GM12878 (cell line): ENCODE results near the gene HAGHL. TPM values are rescaled to one million over a fixed set of nuclear protein-coding genes. Genes with fewer than 3 reads are reported as not detected.

Experiments used
- ATAC-seq: fragments of 200-7000 bp; cut with Tn5 transposase; 3 replicates; pipeline ENCODE4 v1.9.1; 2020; ENCODE audit warnings: mild to moderate bottlenecking, moderate library complexity
- BruUV-seq: library from RNA; stranded (reverse); fragments of 400-500 nt; replicated peaks from 2 replicates; lab custom pipeline; 2021; lab: Mats Ljungman, UMichigan
- CTCF ChIA-PET: fragments of 300-600 bp; sonication (Branson Sonifier 250); formaldehyde crosslinking; extraction: SDS; loops from one replicate; lab custom pipeline; 2021; ENCODE audit warnings: inconsistent platforms; lab: Yijun Ruan, JAX
- POLR2A ChIA-PET: fragments of 350-600 bp; formaldehyde crosslinking; extraction: SDS; loops from one replicate; lab custom pipeline; 2021; ENCODE audit warnings: inconsistent platforms; lab: Charles Lee
- RAD21 ChIA-PET: fragments of 300-600 bp; sonication (Branson Sonifier 250); formaldehyde crosslinking; loops from one replicate; lab custom pipeline; 2023; ENCODE audit warnings: antibody characterized with exemption; ENCODE audit not compliant: unreplicated experiment; lab: Charles Lee
- SMC1A ChIA-PET: fragments of 300-600 bp; sonication (Branson Sonifier 250); formaldehyde crosslinking; loops from one replicate; lab custom pipeline; 2023; ENCODE audit not compliant: unreplicated experiment, uncharacterized antibody; lab: Charles Lee
- DNase-seq: peaks from one replicate; pipeline ENCODE4 v3.0.0-alpha.2; 2011; ENCODE audit warnings: low read depth, low spot score
- FAIRE-seq: peaks from 3 replicates; lab custom pipeline; 2011; peaks lifted over from hg19 to GRCh38; lab: Jason Lieb, UNC
- H2AFZ ChIP-seq: 2 replicates; pipeline ENCODE4 v1.6.0; 2011; ENCODE audit warnings: low read depth, low read length, control low read depth; ENCODE audit not compliant: control insufficient read depth
- H3K27ac ChIP-seq: 2 replicates; pipeline ENCODE4 v1.5.1; 2011; ENCODE audit warnings: control low read depth; ENCODE audit not compliant: control insufficient read depth, insufficient read depth
- H3K27me3 ChIP-seq, 2 experiments: replicated peaks in 1 of 2; 2 replicates each; pipeline versions ENCODE4 v1.6.0 to v1.6.1; 2011; ENCODE audit warnings: low read length in 1 of 2; ENCODE audit not compliant: control insufficient read depth in 2 of 2, insufficient read depth in 2 of 2
- H3K36me3 ChIP-seq, 2 experiments: 2 replicates each; pipeline ENCODE4 v1.5.1; 2011; ENCODE audit warnings: low read length in 1 of 2; ENCODE audit not compliant: control insufficient read depth in 2 of 2, insufficient read depth in 2 of 2
- H3K4me1 ChIP-seq: 2 replicates; pipeline ENCODE4 v1.6.1; 2011; ENCODE audit warnings: mild to moderate bottlenecking, low read length, moderate library complexity, mixed read lengths; ENCODE audit not compliant: control insufficient read depth, insufficient read depth
- H3K4me2 ChIP-seq: 2 replicates; pipeline ENCODE4 v1.6.0; 2011; ENCODE audit warnings: control low read depth; ENCODE audit not compliant: control insufficient read depth, insufficient read depth
- H3K4me3 ChIP-seq: fragments of 200-600 bp; sonication (generic); 2 replicates; pipeline ENCODE4 v1.5.1; 2016
- H3K79me2 ChIP-seq: 2 replicates; pipeline ENCODE4 v1.6.0; 2011; ENCODE audit warnings: low read length; ENCODE audit not compliant: control insufficient read depth, insufficient read depth
- H3K9ac ChIP-seq: 2 replicates; pipeline ENCODE4 v1.8.0; 2011; ENCODE audit warnings: low read length, control low read depth, mixed read lengths; ENCODE audit not compliant: control insufficient read depth, insufficient read depth
- H3K9me3 ChIP-seq: replicated peaks from 3 replicates; pipeline ENCODE4 v1.5.1; 2011; ENCODE audit warnings: mild to moderate bottlenecking, low read length; ENCODE audit not compliant: control insufficient read depth, insufficient read depth
- H4K20me1 ChIP-seq: 2 replicates; pipeline ENCODE4 v1.6.0; 2011; ENCODE audit not compliant: control insufficient read depth, insufficient read depth
- ATF3 ChIP-seq: IDR thresholded peaks from 2 replicates; pipeline ENCODE4 v1.6.1; 2011; ENCODE audit warnings: low read depth, mild to moderate bottlenecking, low read length, moderate library complexity, borderline replicate concordance; ENCODE audit errors: extremely low read depth
- CHD1 ChIP-seq: IDR thresholded peaks from 2 replicates; pipeline ENCODE4 v1.6.1; 2012; ENCODE audit warnings: low read depth, low read length, improper control_type of control experiment
- EED ChIP-seq: sonication (generic); IDR thresholded peaks from 2 replicates; pipeline ENCODE4 v1.6.1; 2016; ENCODE audit warnings: antibody characterized with exemption, low read depth
- ESRRA ChIP-seq: IDR thresholded peaks from 2 replicates; pipeline ENCODE4 v1.6.1; 2012; ENCODE audit warnings: mild to moderate bottlenecking, low read length, improper control_type of control experiment
- JUND ChIP-seq: IDR thresholded peaks from 2 replicates; pipeline ENCODE4 v1.6.1; 2012; ENCODE audit warnings: low read depth, mild to moderate bottlenecking, low read length, improper control_type of control experiment, moderate library complexity
- NBN ChIP-seq: fragments of 450-650 bp; IDR thresholded peaks from 2 replicates; pipeline ENCODE4 v1.6.1; 2016
- NR2C1 ChIP-seq: fragments of 450-650 bp; IDR thresholded peaks from 2 replicates; pipeline ENCODE4 v1.6.1; 2017; ENCODE audit warnings: antibody characterized with exemption, mild to moderate bottlenecking, moderate library complexity
- PAX5 ChIP-seq: IDR thresholded peaks from 2 replicates; pipeline ENCODE4 v1.6.1; 2011; ENCODE audit warnings: low read depth, low read length, borderline replicate concordance
- PAX8 ChIP-seq: fragments of 450-650 bp; IDR thresholded peaks from 2 replicates; pipeline ENCODE4 v1.6.1; 2017; ENCODE audit warnings: mild to moderate bottlenecking, moderate library complexity
- POLR2AphosphoS2 ChIP-seq: IDR thresholded peaks from 2 replicates; pipeline ENCODE4 v1.6.1; 2011; ENCODE audit warnings: low read depth, mild to moderate bottlenecking, low read length, improper control_type of control experiment, moderate library complexity
- PRDM15 ChIP-seq: fragments of 450-650 bp; formaldehyde crosslinking; IDR thresholded peaks from 2 replicates; pipeline ENCODE4 v1.4.0; 2020; ENCODE audit warnings: mild to moderate bottlenecking, moderate library complexity
- SIX5 ChIP-seq: IDR thresholded peaks from 2 replicates; pipeline ENCODE4 v1.6.1; 2011; ENCODE audit warnings: mild to moderate bottlenecking, low read depth, low read length, moderate library complexity; ENCODE audit not compliant: severe bottlenecking
- SMAD5 ChIP-seq: IDR thresholded peaks from 2 replicates; pipeline ENCODE4 v1.6.1; 2016; ENCODE audit warnings: antibody characterized with exemption, low read depth
- SP1 ChIP-seq: IDR thresholded peaks from one replicate; pipeline ENCODE4 v1.6.1; 2011; ENCODE audit warnings: low read depth, low read length
- SUZ12 ChIP-seq: fragments of 200-600 bp; sonication (generic); IDR thresholded peaks from one replicate; pipeline ENCODE4 v1.6.1; 2018; ENCODE audit warnings: antibody characterized with exemption, mild to moderate bottlenecking; ENCODE audit not compliant: unreplicated experiment
- TAF1 ChIP-seq: IDR thresholded peaks from 2 replicates; pipeline ENCODE4 v1.6.1; 2011; ENCODE audit warnings: mild to moderate bottlenecking, low read depth, low read length, borderline replicate concordance
- TCF12 ChIP-seq: IDR thresholded peaks from 2 replicates; pipeline ENCODE4 v1.6.1; 2011; ENCODE audit warnings: low read depth, mild to moderate bottlenecking, low read length
- ZNF207 ChIP-seq: fragments of 450-650 bp; IDR thresholded peaks from 2 replicates; pipeline ENCODE4 v1.6.1; 2014; ENCODE audit warnings: antibody characterized with exemption, mild to moderate bottlenecking, borderline replicate concordance
- ZNF24 ChIP-seq: fragments of 450-650 bp; IDR thresholded peaks from 2 replicates; pipeline ENCODE4 v1.6.1; 2017; ENCODE audit warnings: antibody characterized with exemption, mild to moderate bottlenecking
- WGBS: methylation state at CpG from one replicate; pipeline ENCODE4 v1.1.6; 2016; ENCODE audit warnings: low lambda C conversion rate; ENCODE audit not compliant: insufficient replicate concordance, insufficient coverage; ENCODE audit errors: missing lambda C conversion rate; 5-methylcytosine and 5-hydroxymethylcytosine counted together
- in situ Hi-C: fragments of 300-500 bp; cut with MboI; formaldehyde crosslinking; loops from 9 replicates; pipeline ENCODE4 v1.14.3; 2018; ENCODE audit warnings: mixed read lengths
- intact Hi-C: fragments of 100-400 bp; cut with micrococcal nuclease; formaldehyde crosslinking; loops from one replicate; pipeline ENCODE4 v1.14.2; 2022; ENCODE audit not compliant: unreplicated experiment
- polyA plus RNA-seq, 11 experiments: library from polyadenylated mRNA; depleted of rRNA in 4 of 11; unstranded in 6 of 11; stranded (reverse) in 5 of 11; fragments of >200 nt; fragmentation: Nextera tagmentation in 4 of 11; fragmentation: Illumina TruSeq in 1 of 11; extraction: Ambion mirVana in 4 of 11; extraction: Trizol in 1 of 11; gene quantifications; 1 replicate in 1 of 11; 2 replicates in 10 of 11; pipeline versions ENCODE4 v1.2.1 to v1.2.3, GENCODE V29; 2011 to 2016; ENCODE audit warnings: inconsistent platforms in 2 of 11, missing spikeins in 2 of 11, low read depth in 1 of 11
- total RNA-seq, 4 experiments: library from RNA; depleted of rRNA in 3 of 4; stranded (reverse); fragments of >200 nt in 3 of 4; fragmentation: Illumina TruSeq in 1 of 4; extraction: Trizol in 1 of 4; gene quantifications; 2 replicates each; pipeline versions ENCODE4 v1.2.1 to v1.2.3, GENCODE V29; 2013 to 2021
- TF ChIP-seq, protein P1 (sequence below): fragments of 450-650 bp; IDR thresholded peaks from 2 replicates; pipeline ENCODE4 v1.6.1; 2016; ENCODE audit warnings: mild to moderate bottlenecking

HAGHL gene
- total and polyA plus RNA-seq, 10 of the 15 experiments (the other 5 are each of a cell fraction or from before 2014, with no cell fraction given) = 0.23 to 44.6 (median 16.4) TPM

GRCh38 chr16:684071-684794, 42.7 kb upstream of the HAGHL start, which contains the start of gene JMJD8:
Gene JMJD8 (minus strand): TSS chr16:684334. CDS start chr16:684319, 15 bp downstream.
- ChIA-PET CTCF (interaction anchor here (0.8 kb wide), 1 partner anchor 36 kb away, joined by 3 read pairs; no protein-coding TSS in a partner anchor), POLR2A (interaction anchor here (0.6 to 1.0 kb wide), 2 partner anchors 11 to 30 kb away, joined by 3 to 5 read pairs; no protein-coding TSS in a partner anchor), SMC1A (no interaction called here), RAD21 (no interaction called here)
- no peak for DNase-seq
- Histone ChIP-seq H3K36me3 (peaks cover 6 to 14% of the 10 kb centered on the region in 2 experiments; a peak in 2 of 4 replicates), H3K27me3 (no peaks in the 10 kb centered on the region), H3K4me2 (peak within 1 kb of the TSS; percentile 90), H3K4me3 (peak within 1 kb of the TSS; percentile 67), H3K27ac (peak within 1 kb of the TSS; percentile 44; the same call in 1 of the 2 replicates), H2AFZ (peak within 1 kb of the TSS; percentile 37; the same call in 1 of the 2 replicates), H3K4me1 (peaks cover 16% of the 10 kb centered on the region), H3K79me2 (peaks cover 26% of the 10 kb centered on the region), H4K20me1 (peaks cover 6% of the 10 kb centered on the region; the same call in 1 of the 2 replicates), H3K9ac (peak within 1 kb of the TSS; percentile 61), H3K9me3 (no peaks in the 10 kb centered on the region)
- intact Hi-C loops (loop anchor here (2.0 to 5.0 kb wide), 3 partner anchors 37 to 157 kb away; partner anchors contain the start of genes ANTKMT, CAPN15 and METTL26), in situ Hi-C loops (no loop called here)
- ATAC-seq = peak; percentile 86
- peak; percentile 94 for FAIRE-seq
- 2% methylated on average over 66 of the region's 91 CpGs for WGBS
- no TSS peak for BruUV-seq
- TF ChIP-seq POLR2AphosphoS2 (peak; percentile 96), ZNF24 (no peak), TCF12 (0 out of 2 replicates have a peak, but pooled peaks have one; percentile 32), JUND (no peak), EED (no peak), ESRRA (no peak), NBN (no peak), PAX8 (no peak), SP1 (peak; percentile 66), PAX5 (peak; percentile 71; the same call in 1 of the 2 replicates), SIX5 (peak; percentile 53), SMAD5 (0 out of 2 replicates have a peak, but pooled peaks have one; percentile 45), TAF1 (peak; percentile 90), NR2C1 (peak; percentile 93), ATF3 (no peak), ZNF207 (peak; percentile 76; the same call in 1 of the 2 replicates), PRDM15 (CRISPR knock-in tag) (no peak), CHD1 (no peak), SUZ12 (no peak)
- TF ChIP-seq, protein P1, sequence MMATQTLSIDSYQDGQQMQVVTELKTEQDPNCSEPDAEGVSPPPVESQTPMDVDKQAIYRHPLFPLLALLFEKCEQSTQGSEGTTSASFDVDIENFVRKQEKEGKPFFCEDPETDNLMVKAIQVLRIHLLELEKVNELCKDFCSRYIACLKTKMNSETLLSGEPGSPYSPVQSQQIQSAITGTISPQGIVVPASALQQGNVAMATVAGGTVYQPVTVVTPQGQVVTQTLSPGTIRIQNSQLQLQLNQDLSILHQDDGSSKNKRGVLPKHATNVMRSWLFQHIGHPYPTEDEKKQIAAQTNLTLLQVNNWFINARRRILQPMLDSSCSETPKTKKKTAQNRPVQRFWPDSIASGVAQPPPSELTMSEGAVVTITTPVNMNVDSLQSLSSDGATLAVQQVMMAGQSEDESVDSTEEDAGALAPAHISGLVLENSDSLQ = peak; percentile 64; the same call in 1 of the 2 replicates
